ENCODE measurements around the gene SLC25A51.

- no peak for TF ChIP-seq ZBTB33 (IDR thresholded peaks at IDR 0.05)
- TF ChIP-seq CTCF (IDR thresholded peaks at IDR 0.05; ENCODE audit: low read depth, low read length, missing input control) = no peak
Observed at GRCh38 chr9:37897665-37898064, 6.3 kb downstream of the SLC25A51 start.
